Measurements from ENCODE around the gene CIDEC. TPM values are rescaled to one million over a fixed set of nuclear protein-coding genes. Genes with fewer than 3 reads are reported as not detected.
"Not testable (repeated sequence)": the region's sequence is repeated elsewhere in the genome, so short reads cannot be mapped to it uniquely, and the experiment has no call there.

Gene CIDEC
- total RNA-seq, 1 experiment from 2014 or later, result not detected

- peak; percentile 48 for DNase-seq (ENCODE audit: low read depth)
- in situ Hi-C loops (cut with HindIII; ENCODE audit: low pct_unique_long_range_greater_than_20kb, low sequenced_read_pairs), result no loop called here
Measured at GRCh38 chr3:9884555-9885165, 4.6 kb upstream of the CIDEC start.

- in situ Hi-C loops (cut with HindIII; ENCODE audit: low pct_unique_long_range_greater_than_20kb, low sequenced_read_pairs), result no loop called here
- no peak for DNase-seq (ENCODE audit: low read depth)
Measured at GRCh38 chr3:9883706-9884554, 3.9 kb upstream of the CIDEC start.

DNA sequence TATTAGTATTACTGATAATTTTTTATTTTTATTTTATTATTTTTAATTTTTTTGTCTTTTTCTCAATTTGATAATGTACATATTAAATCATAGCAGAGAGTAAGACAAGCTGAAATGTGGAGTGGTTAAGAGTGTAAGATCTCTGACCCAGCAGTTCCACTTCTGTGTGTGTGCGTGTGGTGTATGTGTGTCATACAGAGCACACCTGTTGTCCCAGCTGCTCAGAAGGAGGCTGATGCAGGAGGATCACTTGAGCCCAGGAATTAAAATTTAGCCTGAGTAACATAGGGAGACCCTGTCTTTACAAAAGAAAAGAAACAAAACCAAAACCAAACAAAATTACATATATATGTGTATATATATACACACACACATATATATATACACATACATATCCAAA, 1.4 kb upstream of the CIDEC start:
- in situ Hi-C loops (cut with HindIII; ENCODE audit: low pct_unique_long_range_greater_than_20kb, low sequenced_read_pairs), result no loop called here
- no peak for DNase-seq (ENCODE audit: low read depth)

DNA sequence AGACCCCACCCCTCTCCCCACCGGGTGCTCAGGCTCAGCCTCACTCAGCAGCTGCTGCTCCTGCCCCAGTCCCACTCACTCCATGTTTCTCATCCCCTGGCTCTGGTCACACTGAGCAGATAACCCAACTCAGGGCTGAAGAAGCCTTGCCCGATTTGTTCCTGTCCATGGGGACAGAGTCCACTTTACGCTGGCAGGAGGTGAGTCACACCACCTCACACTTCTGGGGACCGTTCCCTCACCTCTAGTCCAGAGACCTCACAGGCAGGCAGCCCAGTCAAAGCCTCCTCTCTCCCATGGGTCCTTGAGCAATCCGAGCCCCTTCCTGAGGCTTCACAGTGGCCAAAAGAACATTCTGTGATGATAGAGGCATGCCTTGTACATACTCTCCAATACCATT, 1.4 kb downstream of the CIDEC start:
- no peak for DNase-seq (ENCODE audit: low read depth)
- in situ Hi-C loops (cut with HindIII; ENCODE audit: low pct_unique_long_range_greater_than_20kb, low sequenced_read_pairs), result no loop called here

DNA sequence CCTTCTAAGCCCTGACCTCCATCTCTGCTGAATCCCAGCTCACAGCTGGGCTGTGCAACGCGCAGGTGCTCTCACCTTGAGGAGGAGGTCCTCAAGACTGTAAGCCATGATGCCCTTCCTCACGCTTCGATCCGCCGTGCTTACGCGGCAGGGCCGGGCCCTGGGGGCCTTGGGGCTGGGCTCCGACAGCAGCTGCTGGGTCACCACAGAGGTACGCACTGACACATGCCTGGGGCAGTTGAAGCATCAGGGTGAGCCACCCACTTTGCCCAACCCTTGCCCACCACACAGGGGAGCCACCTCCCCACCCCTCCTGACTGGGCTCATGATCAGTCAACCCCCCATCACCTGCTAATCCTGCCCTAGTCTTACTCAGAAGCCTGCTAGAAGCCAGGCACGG, 3.1 kb downstream of the CIDEC start:
- in situ Hi-C loops (cut with HindIII; ENCODE audit: low pct_unique_long_range_greater_than_20kb, low sequenced_read_pairs), result no loop called here
- DNase-seq (ENCODE audit: low read depth), result no peak

DNA sequence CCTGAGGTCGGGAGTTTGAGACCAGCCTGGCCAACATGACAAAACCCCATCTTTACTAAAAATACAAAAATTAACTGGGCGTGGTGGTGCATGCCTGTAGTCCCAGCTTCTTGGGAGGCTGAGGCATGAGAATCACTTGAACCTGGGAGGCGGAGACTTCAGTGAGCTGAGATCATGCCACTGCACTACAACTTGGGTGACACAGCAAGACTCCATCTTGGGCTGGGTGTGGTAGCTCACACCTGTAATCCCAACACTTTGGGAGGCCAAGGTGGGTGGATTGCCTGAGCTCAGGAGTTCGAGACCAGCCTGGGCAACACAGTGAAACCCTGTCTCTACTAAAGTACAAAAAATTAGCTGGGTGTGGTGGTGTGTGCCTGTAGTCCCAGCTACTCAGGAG, 3.8 kb downstream of the CIDEC start:
- DNase-seq (ENCODE audit: low read depth); in situ Hi-C loops (cut with HindIII; ENCODE audit: low pct_unique_long_range_greater_than_20kb, low sequenced_read_pairs): not testable (repeated sequence)

- no peak for DNase-seq (ENCODE audit: low read depth)
- in situ Hi-C loops (cut with HindIII; ENCODE audit: low pct_unique_long_range_greater_than_20kb, low sequenced_read_pairs), result no loop called here
Measured at GRCh38 chr3:9875448-9875847, 4.6 kb downstream of the CIDEC start.

DNA sequence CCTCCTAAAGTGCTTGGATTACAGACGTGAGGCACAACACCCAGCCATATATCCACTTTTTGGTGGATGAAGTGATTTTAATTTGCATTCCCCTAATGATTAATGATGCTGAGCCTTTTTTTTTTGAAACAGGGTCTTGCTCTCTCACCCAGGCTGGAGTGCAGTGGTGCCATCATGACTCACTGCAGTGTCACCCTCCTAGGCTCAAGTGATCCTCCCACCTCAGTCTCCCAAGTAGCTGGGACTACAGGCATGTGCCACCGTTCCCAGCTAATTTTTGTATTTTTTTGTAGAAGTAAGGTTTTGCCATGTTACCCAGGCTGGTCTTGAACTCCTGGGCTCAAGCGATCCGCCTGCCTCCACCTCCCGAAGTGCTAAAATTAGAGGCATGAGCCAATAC, 8.0 kb downstream of the CIDEC start:
- DNase-seq (ENCODE audit: low read depth); in situ Hi-C loops (cut with HindIII; ENCODE audit: low pct_unique_long_range_greater_than_20kb, low sequenced_read_pairs): not testable (repeated sequence)

DNA sequence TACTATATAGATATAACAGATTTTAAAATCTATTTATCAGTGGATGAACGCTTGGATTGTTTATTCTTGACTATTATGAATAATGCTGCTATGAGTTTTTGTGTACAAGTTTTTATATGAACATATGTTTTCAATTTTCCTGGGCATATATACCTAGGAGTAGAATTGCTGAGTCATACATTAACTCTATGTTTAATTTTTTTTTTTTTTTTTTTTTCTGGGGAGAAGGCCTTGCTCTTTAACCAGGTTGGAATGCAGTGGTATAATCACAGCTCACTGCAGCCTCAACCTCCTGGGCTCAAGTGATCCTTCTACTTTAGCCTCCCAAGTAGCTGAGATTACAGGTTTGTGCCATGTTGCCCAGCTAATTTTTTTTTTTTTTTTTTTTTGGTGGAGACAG, 9.1 kb downstream of the CIDEC start:
- in situ Hi-C loops (cut with HindIII; ENCODE audit: low pct_unique_long_range_greater_than_20kb, low sequenced_read_pairs), result no loop called here
- peak; percentile 34 for DNase-seq (ENCODE audit: low read depth)

- in situ Hi-C loops (cut with HindIII; ENCODE audit: low pct_unique_long_range_greater_than_20kb, low sequenced_read_pairs), result no loop called here
- no peak for DNase-seq (ENCODE audit: low read depth)
Measured at GRCh38 chr3:9869955-9870354, 10.1 kb downstream of the CIDEC start.

DNA sequence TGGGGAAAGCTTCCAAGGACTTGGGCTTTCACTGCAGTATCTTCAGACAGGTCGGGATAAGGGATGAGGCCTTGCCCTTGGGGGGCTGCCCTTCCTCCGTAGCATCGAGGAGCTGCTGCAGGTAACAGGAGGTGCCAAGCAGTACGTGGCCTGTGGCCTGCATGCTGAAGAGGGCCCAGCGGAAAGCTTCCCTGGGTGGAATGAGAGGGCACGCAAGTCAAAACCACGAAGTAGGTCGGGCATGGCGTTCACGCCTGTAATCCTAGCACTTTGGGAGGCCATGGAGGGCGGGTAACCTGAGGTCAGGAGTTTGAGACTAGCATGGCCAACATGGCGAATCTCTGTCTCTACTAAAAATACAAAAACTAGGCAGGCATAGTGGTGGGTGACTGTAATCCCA, 12.9 kb downstream of the CIDEC start:
- in situ Hi-C loops (cut with HindIII; ENCODE audit: low pct_unique_long_range_greater_than_20kb, low sequenced_read_pairs), result no loop called here
- no peak for DNase-seq (ENCODE audit: low read depth)

DNA sequence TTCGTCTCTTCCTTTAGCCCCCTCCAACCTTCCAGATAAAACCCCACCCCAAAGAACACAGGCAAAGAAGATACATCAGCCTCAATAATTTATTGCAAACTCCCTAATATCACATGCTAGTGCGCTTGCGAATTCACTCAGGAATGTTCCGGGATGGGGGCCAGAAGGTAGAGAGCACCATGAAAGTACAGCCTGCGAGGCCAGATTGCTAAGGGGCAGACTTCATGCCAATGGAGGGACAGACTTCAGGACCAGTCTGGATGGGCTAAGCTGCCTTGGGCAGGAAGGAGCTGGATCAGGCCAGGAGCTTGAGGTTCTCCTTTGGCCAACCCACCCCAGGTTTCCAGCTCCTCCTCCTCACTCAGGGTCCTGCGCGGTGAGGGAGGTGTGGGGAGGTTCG, 13.4 kb downstream of the CIDEC start:
- DNase-seq (ENCODE audit: low read depth), result no peak
- in situ Hi-C loops (cut with HindIII; ENCODE audit: low pct_unique_long_range_greater_than_20kb, low sequenced_read_pairs), result no loop called here

- DNase-seq (ENCODE audit: low read depth); in situ Hi-C loops (cut with HindIII; ENCODE audit: low pct_unique_long_range_greater_than_20kb, low sequenced_read_pairs): not testable (repeated sequence)
Measured at GRCh38 chr3:9865125-9865637, 14.9 kb downstream of the CIDEC start.

- in situ Hi-C loops (cut with HindIII; ENCODE audit: low pct_unique_long_range_greater_than_20kb, low sequenced_read_pairs), result no loop called here
- peak; percentile 8 for DNase-seq (ENCODE audit: low read depth)
Measured at GRCh38 chr3:9864200-9864927, 15.7 kb downstream of the CIDEC start.

GRCh38 chr3:9863058-9863772, 16.8 kb downstream of the CIDEC start:
- no peak for DNase-seq (ENCODE audit: low read depth)
- in situ Hi-C loops (cut with HindIII; ENCODE audit: low pct_unique_long_range_greater_than_20kb, low sequenced_read_pairs), result no loop called here

- in situ Hi-C loops (cut with HindIII; ENCODE audit: low pct_unique_long_range_greater_than_20kb, low sequenced_read_pairs), result no loop called here
- DNase-seq (ENCODE audit: low read depth), result no peak
Measured at GRCh38 chr3:9862391-9863057, 17.5 kb downstream of the CIDEC start.

- in situ Hi-C loops (cut with HindIII; ENCODE audit: low pct_unique_long_range_greater_than_20kb, low sequenced_read_pairs), result no loop called here
- DNase-seq (ENCODE audit: low read depth), result no peak
Measured at GRCh38 chr3:9861626-9862130, 18.4 kb downstream of the CIDEC start.

DNA sequence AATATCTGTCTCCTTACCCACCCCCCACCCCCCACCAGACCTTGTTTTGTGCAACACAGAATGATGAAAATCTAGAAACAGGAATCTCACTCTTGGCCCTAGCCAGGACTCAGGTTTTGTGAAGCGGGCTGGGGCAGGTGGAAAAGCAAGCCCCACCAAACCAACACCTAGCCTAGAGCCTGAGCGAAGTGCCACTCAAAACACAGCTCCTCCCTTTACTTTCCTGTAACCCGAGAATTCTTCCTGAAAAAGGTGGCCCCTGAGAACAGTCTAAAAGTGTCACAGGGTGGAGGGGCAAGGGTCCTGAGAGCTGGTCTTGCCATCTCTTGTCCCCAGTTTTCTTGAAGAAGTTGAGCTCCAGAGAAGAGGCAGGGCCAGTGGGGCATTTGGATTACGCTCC, 18.9 kb downstream of the CIDEC start:
- no peak for DNase-seq (ENCODE audit: low read depth)
- in situ Hi-C loops (cut with HindIII; ENCODE audit: low pct_unique_long_range_greater_than_20kb, low sequenced_read_pairs), result no loop called here
